SK-MEL-5 (cell line): ENCODE results near the gene AGAP1. TPM values are rescaled to one million over a fixed set of nuclear protein-coding genes. Genes with fewer than 3 reads are reported as not detected.

Experiments
- DNase-seq: peaks from one replicate; pipeline ENCODE4 v3.0.0-alpha.2; 2016; ENCODE audit warnings: low read depth, low spot score
- in situ Hi-C: cut with HindIII; loops from 2 replicates; pipeline ENCODE4 v1.10.0; 2016; ENCODE audit warnings: low sequenced_read_pairs, high pct_unique_total_duplicates, low pct_unique_long_range_greater_than_20kb
- total RNA-seq: library from RNA; depleted of rRNA; stranded (reverse); fragments of >200 nt; shearing (Covaris generic); gene quantifications from 2 replicates; pipeline ENCODE4 v1.2.3, GENCODE V29; 2014

The AGAP1 gene
- total RNA-seq, 1 experiment from 2014 or later = 16.4 TPM

DNA sequence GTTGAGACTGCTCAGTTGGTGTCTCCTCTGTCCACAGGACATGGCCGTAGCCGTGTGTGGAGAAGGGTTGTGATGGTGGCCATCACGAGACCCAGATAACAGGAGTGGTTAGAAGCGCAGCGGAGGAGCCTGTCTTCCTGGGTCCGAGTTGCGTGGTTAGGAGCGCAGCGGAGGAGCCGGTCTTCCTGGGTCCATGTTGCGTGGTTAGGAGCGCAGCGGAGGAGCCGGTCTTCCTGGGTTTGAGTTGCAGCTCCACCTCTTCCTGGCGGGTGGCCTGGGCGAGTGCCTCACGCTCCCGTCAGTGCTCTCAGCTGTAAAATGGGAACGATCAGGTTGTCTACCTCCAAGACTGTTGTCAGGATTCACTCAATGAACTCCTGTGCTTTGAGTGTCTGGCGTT lies 498.2 kb downstream of the AGAP1 start:
- in situ Hi-C loops = no loop called here

DNA sequence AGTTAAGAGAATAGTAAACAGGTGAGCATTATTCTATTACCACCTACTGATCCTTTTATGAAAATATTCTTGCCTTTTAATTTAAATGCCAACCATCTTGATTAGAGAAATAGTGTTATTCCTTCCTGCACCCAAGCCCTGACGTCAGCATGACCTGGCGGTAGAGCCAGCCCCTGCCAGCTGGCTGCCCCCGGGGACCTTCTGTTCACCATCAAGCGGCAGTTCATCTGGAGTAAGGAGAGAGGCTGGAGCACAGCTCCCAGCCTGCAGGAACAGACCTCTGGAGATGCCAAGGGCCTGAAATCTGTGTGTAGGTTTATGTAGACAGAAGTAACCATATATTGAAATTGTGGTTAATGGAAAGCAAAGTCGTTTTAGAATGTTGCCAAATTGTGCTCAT lies 502.6 kb downstream of the AGAP1 start:
- in situ Hi-C loops = no loop called here
- no peak for DNase-seq

More for the DNA sequence above, 498.2 kb downstream of the AGAP1 start:
- no peak for DNase-seq

DNA sequence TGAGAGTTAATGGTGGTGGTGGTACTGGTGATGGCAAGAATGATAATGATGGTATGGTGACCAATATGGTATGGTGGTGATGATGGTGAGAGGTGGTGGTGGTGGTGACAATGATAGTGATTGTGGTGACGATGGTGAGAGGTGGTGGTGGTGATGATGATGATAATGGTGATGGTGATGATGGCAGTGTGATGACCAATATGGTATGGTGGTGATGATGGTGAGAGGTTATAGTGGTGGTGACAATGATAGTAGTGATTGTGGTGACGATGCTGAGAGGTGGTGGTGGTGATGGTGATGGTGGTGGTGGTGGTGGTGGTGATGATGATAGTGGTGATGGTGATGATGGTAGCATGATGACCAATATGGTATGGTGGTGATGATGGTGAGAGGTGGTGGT lies 505.2 kb downstream of the AGAP1 start:
- in situ Hi-C loops = no loop called here
- no peak for DNase-seq

DNA sequence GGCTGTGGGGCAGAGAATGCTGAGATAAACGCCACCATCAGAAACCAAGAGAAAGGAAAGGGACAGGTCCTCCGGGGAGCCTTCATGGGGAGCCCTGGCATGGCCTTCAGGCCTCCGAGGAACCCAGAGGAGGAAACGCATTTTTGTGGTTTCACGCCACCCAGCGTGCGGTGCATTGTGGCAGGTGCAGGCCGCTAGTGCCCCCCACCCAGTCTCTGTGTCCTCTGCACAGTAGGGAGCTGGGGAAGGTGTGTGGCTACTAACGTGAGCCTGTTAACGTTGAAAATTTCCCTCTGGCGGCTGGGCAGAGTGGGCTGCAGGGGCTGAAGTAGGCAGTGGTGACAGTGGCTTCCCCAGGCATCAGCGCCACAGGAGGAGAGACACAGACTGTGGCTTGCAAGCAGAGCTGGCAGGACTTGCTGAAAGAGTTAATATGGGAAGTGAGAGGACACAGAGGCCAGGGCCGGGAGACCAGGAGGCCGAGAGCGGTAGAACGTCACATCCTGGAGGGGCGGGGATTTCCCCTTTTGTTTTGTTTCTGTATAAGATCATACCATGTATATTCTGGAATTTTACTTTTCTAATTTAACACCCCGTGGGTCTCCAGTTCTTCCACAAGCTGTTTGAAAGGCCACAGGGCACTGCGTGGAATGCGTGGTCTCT lies 507.5 kb downstream of the AGAP1 start:
- in situ Hi-C loops = no loop called here

DNA sequence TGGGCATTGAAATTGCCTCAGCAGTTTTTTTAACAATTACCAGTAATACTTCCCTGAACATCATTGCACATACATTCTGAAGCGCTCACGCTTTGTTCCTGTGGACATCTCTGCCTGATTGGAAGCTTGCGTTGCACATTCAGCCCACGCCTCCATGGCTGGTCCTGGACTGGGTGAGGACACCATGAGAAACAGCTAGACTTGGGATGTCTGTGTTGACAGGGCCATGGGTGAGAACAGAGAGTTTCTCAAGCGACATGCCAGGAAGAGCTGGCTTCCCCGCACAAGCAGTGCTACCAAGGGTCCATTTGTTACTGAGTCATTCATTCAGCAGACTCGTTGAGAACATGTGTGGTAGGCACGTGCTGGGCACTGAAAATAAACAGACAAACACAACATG lies 508.0 kb downstream of the AGAP1 start:
- no peak for DNase-seq
- in situ Hi-C loops = no loop called here

More for the DNA sequence above, 507.5 kb downstream of the AGAP1 start:
- no peak for DNase-seq

DNA sequence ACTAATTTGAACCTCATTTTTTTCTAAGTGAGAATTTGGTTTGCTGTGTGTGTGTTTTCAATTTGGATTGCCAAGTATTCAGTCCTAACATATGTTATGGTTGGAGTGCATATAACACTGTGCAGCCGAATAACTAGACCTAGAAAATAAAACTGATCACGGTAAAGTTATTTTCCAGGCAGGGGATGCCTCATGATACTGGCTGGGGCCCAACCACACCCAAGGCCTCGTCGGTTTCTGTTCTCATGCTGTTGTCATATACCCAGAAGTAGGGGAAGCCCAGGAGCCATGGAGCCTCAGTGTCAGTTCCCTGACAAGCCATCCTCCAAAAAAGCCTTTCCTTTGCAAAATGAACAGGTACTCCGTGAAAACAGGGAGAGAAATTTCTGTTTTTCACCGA lies 514.2 kb downstream of the AGAP1 start:
- in situ Hi-C loops = no loop called here
- DNase-seq = no peak

DNA sequence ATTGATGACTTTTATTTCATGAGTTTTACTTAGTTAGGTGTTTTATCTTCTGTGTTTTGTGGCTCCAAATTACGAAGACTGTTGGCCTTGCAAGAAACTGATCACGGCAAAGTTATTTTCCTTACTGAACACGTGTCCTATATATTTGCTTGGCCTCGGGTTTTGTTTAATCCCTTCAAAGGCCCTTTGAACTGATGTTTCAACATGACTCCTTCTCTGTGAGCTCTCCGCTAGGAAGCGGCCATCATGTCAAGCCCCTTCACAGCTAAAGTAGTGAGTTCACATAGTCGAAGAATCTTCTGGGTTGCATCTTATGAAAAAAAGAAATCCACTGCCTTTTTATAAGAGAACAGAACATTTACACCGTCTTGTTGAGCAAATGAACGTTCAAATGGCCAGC lies 515.0 kb downstream of the AGAP1 start:
- no peak for DNase-seq
- in situ Hi-C loops = no loop called here

DNA sequence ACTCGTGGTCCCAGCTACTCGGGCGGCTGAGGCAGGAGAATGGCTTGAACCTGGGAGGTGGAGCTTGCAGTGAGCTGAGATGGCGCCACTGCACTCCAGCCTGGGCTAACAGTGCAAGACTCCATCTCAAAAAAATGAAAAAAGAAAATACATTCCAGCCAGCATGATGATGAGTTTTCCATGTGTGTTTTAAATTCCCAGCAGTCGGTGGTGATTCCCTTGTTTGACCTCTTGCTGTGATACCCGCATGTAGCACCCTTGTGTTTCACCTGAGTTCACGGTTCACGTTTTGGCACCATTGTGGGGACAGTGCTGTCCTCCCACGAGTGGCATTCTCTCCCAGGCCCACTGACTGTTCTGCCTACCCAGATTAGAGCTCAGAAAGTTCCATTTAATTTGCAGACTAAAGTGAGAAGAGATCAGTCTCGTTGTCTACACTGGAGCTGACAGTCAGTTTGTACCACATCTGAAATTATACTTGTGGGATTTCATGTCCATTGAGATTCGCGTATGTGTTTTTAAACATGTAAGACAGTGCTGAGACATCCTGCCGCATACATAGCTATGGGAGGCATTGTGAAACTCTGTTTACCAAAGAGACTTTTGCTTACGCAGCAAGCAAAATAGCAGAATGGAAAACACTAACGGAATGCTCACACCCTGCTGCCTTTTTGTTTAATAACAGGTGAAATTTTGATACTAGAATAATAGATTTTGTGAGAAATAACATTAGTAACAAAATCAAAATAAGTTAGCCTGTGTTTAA lies 517.3 kb downstream of the AGAP1 start:
- in situ Hi-C loops = no loop called here

DNA sequence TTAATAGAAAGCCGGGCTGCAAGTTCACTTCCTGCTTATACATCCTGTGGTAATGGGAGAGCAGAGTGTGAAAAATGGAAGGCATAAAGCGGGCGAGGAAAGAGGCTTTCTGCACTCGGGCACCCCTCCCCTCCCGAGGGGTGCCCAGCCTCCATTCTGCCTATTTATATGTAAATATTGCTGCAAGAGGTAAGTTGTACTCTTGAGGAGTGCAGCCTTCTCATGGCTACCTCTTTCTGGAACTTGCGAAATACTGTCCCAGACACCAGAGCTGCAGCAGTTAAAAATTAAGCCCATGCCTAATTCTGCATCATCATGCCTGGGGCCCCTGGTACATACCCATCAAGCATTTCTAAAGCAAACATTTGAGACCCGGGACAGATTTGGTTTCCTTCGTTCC lies 518.3 kb downstream of the AGAP1 start:
- DNase-seq = no peak
- in situ Hi-C loops = no loop called here

More for the DNA sequence above, 517.3 kb downstream of the AGAP1 start:
- no peak for DNase-seq

DNA sequence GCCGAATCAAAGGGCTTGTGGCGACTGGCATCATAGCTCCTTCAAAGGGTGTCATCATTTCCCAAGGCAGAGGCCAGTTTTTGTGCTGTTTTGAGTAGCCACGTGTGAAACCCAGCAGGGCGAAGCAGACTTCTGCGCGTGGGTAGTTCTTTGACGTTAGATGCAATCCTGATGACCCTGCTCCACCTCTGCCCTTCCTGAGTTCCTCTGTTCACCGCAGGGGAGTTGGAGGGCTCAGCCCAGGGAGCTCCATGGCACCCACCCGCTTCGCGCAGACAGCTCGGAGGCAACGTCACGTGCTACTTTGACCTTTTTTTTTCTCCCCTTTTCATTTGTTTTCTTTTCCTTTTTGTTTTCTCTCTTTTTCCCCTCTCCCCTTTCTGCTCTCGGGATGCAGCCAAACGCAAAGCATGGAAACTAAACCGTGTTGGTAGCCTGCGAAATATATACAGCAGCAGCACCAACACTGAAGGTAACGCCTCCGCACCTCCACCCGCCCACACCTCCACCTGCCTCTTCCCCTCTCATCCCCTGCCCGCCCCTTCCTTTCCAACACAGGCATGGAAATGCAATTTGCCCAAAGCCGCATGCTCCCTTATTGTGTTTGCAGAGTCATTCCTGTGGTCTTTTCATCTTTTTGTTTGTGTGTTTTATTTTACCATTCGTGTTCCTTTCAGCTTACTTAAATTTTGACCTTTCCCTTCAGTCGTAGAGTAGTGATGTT lies 520.7 kb downstream of the AGAP1 start:
- in situ Hi-C loops = no loop called here
- DNase-seq = no peak

DNA sequence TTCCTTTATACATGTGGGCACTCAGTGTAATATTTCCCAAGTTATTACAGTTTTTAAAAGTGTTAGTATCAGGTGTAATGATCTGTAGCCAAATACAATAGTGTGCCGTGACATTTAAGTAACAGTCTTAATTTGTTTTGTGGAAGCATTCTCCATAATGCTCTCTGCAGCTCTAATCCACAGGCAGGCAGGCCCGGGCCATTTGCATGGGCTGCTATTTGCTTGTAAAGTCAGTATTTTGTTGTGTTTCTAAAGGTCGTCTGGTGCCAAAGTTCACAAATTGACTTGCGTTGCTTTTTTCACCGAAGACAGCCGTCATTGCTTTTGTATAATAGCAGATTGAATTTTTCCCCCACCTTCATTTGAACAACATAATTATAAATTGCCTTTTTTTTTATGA lies 521.3 kb downstream of the AGAP1 start:
- in situ Hi-C loops = no loop called here

DNA sequence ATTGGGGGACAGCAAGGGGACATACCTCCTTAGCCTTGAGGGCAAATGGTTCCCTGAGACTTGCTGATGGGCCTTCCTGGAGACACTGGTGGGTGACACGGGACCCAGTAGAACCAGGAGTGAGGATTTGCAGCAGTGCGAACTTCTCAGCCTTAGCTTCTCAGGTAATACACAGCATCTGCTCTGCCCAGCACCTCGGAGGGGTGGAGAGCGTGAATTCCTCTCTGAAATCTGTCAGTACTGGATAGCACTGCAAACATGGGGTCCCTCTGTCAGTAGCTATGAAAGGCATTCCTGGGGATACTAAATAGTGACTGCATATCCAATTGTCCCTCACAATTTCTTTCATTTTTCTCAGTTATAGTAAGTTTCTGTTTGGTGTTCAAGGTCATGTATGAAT lies 522.7 kb downstream of the AGAP1 start:
- DNase-seq = no peak
- in situ Hi-C loops = no loop called here

More for the DNA sequence above, 521.3 kb downstream of the AGAP1 start:
- no peak for DNase-seq

DNA sequence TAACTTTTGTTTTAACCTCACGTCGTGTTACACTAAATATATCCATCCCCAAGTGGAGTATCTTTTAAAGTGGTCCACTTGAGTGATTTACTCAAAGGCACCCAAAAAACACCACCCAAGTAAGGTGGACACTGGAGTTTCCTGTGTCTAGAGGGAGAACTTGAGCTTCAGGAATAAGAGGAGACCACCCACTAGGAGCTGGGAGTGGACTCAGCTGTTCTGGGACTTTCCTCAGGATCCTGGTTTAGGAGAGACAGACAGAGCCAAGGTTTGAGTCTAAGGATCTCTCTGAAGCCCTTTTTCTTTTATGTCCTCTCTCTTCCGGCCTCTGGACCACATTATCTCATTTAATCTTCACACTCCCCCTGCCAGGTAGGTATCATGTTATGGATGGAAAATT lies 523.6 kb downstream of the AGAP1 start:
- in situ Hi-C loops = no loop called here
- no peak for DNase-seq

DNA sequence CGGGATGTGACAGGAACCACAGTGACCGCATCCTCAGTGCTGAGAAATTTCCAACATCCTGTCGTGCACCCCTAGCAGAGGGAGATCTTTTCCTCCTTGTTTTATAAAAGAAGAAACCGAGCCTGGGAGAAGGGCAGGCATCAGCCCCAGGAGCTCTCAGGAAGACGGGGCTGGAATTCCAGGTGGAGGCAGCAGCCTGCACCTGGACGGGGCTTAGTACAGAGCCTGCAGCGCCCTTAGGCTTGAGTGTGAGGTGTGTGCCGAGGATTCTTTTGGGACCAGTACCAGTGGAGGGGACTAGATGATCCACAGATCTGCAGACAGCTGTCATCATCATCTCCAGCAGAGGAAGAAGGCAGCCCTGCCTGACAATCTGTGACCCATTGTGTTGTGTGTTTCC lies 525.6 kb downstream of the AGAP1 start:
- in situ Hi-C loops = no loop called here
- no peak for DNase-seq

DNA sequence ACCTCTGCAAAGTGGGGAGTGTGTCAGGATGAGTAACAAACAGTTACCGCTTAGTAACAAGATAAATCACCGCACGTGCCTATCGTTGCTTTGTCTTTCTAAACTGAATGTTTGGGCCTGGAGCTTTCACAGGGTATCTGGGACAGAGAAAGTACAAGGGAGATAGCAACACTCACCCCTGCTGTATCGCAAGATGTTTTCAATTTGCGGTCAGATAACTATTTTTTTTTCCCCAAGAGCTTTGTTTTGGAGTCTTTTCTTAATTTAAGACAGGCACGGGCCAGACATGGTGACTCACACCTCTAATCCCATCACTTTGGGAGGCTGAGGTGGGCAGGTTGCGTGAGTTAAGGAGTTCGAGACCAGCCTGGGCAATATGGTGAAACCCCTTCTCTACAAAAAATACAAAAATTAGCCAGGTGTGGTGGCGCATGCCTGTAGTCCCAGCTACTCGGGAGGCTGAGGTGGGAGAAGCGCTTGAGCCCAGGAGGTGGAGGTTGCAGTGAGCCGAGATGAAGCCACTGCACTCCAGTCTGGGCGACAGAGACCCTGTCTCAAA lies 527.7 kb downstream of the AGAP1 start:
- in situ Hi-C loops = no loop called here
- DNase-seq = no peak

DNA sequence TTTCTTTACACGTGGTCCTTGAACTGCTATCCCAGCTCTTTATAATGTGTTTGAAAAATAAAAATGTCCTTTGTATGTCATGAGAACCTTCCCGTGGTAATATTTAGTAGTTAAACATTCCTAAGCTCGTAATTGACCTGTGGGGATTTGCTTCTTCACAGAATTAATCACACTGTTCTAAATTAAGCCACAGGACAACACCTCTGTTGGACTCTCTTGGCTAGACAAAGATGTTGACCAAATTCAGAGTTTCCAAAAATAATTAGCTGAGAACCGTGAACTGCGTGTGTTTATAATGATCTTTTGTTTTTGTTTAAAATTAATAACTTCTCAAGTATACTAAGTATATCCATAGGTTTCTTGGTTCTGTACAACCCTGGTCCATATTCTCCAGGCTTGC lies 528.3 kb downstream of the AGAP1 start:
- no peak for DNase-seq
- in situ Hi-C loops = no loop called here

DNA sequence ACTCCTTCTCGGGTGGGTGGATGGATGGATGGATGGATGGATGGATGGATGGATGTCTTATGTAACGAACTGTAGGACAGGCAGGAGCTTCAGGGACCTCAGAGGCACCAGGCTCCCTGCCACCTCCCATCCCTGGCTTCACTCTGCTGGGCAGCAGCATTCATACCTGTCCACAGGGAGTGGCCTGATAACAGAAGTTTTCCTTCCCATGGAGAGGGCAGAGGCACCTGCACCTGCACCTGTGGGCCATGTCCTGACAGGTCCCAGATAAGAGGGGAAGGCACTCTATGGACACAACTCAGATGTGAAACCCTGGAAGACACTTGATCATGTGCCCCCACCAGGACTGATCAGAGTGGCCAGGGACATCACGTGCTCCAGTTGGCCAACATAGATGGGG lies 532.0 kb downstream of the AGAP1 start:
- DNase-seq = no peak
- in situ Hi-C loops = no loop called here

DNA sequence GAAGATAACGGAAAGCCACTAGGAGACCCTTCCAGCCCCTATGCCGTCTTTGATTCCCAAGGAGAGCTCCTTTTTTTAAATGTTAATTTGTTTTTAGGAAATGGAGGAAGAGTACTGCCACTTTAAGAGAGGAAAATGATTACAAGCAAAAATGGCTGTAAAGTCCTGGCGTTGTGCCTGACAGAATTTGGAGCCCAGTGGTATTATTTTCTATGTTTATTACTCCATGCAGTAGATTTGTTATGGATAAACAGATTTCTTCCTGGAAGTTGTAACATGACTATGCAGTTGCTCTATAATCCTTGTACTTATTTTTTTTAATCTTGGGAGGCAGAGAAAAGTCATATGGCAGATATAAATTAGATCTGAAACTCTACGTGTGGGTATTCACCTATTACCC lies 533.0 kb downstream of the AGAP1 start:
- in situ Hi-C loops = no loop called here
- DNase-seq = no peak
